HepG2 (cell line): ENCODE measurements around the gene LYRM1. TPM values are rescaled to one million over a fixed set of nuclear protein-coding genes. Genes with fewer than 3 reads are reported as not detected.
A peak's percentile ranks its signal among the peaks of the same experiment; 100 is the strongest.

Source experiments
- AHR ChIP-seq: IDR thresholded peaks from 2 replicates; pipeline ENCODE4 v1.6.1; 2018; ENCODE audit warnings: missing genetic modification reagents, missing compliant biosample characterization
- ARNT2 ChIP-seq: sonication (generic); formaldehyde crosslinking; IDR thresholded peaks from 2 replicates; pipeline ENCODE4 v1.8.0; 2022; ENCODE audit warnings: mild to moderate bottlenecking, low read depth, missing genetic modification reagents, moderate library complexity
- ATM ChIP-seq: fragments of 450-650 bp; IDR thresholded peaks from 2 replicates; pipeline ENCODE4 v1.7.1; 2017; ENCODE audit warnings: mild to moderate bottlenecking, borderline replicate concordance
- GLI4 ChIP-seq: sonication (generic); formaldehyde crosslinking; IDR thresholded peaks from 2 replicates; pipeline ENCODE4 v1.5.1; 2020; ENCODE audit warnings: missing genetic modification reagents, mild to moderate bottlenecking, moderate library complexity, borderline replicate concordance
- HES4 ChIP-seq: sonication (generic); formaldehyde crosslinking; IDR thresholded peaks from 2 replicates; pipeline ENCODE4 v1.9.0; 2021; ENCODE audit warnings: mild to moderate bottlenecking, missing genetic modification reagents, borderline replicate concordance
- MIXL1 ChIP-seq: IDR thresholded peaks from 2 replicates; pipeline ENCODE4 v1.6.1; 2016
- PCBP1 ChIP-seq: fragments of 200-400 bp; formaldehyde crosslinking; IDR thresholded peaks from 2 replicates; pipeline ENCODE4 v1.6.1; 2017; ENCODE audit warnings: mild to moderate bottlenecking, low read depth, low read length, borderline replicate concordance
- RFX5 ChIP-seq: IDR thresholded peaks from 2 replicates; pipeline ENCODE4 v1.6.1; 2011; ENCODE audit warnings: low read depth, low read length, improper control_type of control experiment
- TBL1XR1 ChIP-seq: fragments of 150-350 bp; IDR thresholded peaks from 2 replicates; pipeline ENCODE4 v1.6.1; 2014; ENCODE audit warnings: borderline replicate concordance, low read length; ENCODE audit not compliant: partially characterized antibody
- ZNF20 ChIP-seq: sonication (generic); formaldehyde crosslinking; IDR thresholded peaks from 2 replicates; pipeline ENCODE4 v1.4.0; 2020; ENCODE audit warnings: mild to moderate bottlenecking, moderate library complexity, missing genetic modification reagents
- ZNF232 ChIP-seq: sonication (generic); formaldehyde crosslinking; IDR thresholded peaks from 2 replicates; pipeline ENCODE4 v1.4.0; 2020; ENCODE audit warnings: missing genetic modification reagents, borderline replicate concordance
- ZNF33A ChIP-seq: sonication (generic); formaldehyde crosslinking; IDR thresholded peaks from 2 replicates; pipeline ENCODE4 v1.5.1; 2020; ENCODE audit warnings: missing genetic modification reagents, mild to moderate bottlenecking, moderate library complexity, borderline replicate concordance
- ZNF414 ChIP-seq: sonication (generic); formaldehyde crosslinking; IDR thresholded peaks from 2 replicates; pipeline ENCODE4 v1.5.0; 2020; ENCODE audit warnings: missing genetic modification reagents
- ZNF570 ChIP-seq: sonication (generic); formaldehyde crosslinking; IDR thresholded peaks from 2 replicates; pipeline ENCODE4 v1.4.0; 2020; ENCODE audit warnings: mild to moderate bottlenecking, missing genetic modification reagents, borderline replicate concordance
- ZNF816 ChIP-seq: sonication (generic); formaldehyde crosslinking; IDR thresholded peaks from 2 replicates; pipeline ENCODE4 v1.8.0; 2022; ENCODE audit warnings: missing genetic modification reagents, mild to moderate bottlenecking, borderline replicate concordance
- polyA plus RNA-seq, 8 experiments: library from polyadenylated mRNA; depleted of rRNA in 3 of 8; stranded (reverse) in 7 of 8; unstranded in 1 of 8; fragments of >200 nt; fragmentation: Illumina TruSeq in 4 of 8; extraction: Trizol in 4 of 8; gene quantifications; 2 replicates each; pipeline versions ENCODE4 v1.2.1 to v1.2.3, GENCODE V29; 2011 to 2016; ENCODE audit warnings: low read depth in 4 of 8, missing spikeins in 1 of 8, mixed read lengths in 1 of 8; ENCODE audit not compliant: insufficient read depth in 1 of 8
- total RNA-seq, 5 experiments: library from RNA; depleted of rRNA; stranded (reverse); fragments of >200 nt; fragmentation: Illumina TruSeq; extraction: Trizol; gene quantifications; 2 replicates each; pipeline ENCODE4 v1.2.3, GENCODE V29; 2016; ENCODE audit warnings: low read depth in 1 of 5
- TF ChIP-seq, protein P1 (sequence below): sonication (generic); formaldehyde crosslinking; IDR thresholded peaks from 2 replicates; pipeline ENCODE4 v1.4.0; 2020; ENCODE audit warnings: mild to moderate bottlenecking, missing genetic modification reagents
- TF ChIP-seq, protein P2 (sequence below): sonication (generic); formaldehyde crosslinking; IDR thresholded peaks from 2 replicates; pipeline ENCODE4 v1.8.0; 2022; ENCODE audit warnings: mild to moderate bottlenecking, missing genetic modification reagents, borderline replicate concordance
- TF ChIP-seq, protein P3 (sequence below): sonication (generic); formaldehyde crosslinking; IDR thresholded peaks from 2 replicates; pipeline ENCODE4 v1.4.0; 2020; ENCODE audit warnings: missing genetic modification reagents
- TF ChIP-seq, protein P4 (sequence below): sonication (generic); formaldehyde crosslinking; IDR thresholded peaks from 2 replicates; pipeline ENCODE4 v1.4.0; 2020; ENCODE audit warnings: missing genetic modification reagents
- TF ChIP-seq, protein P5 (sequence below): sonication (generic); formaldehyde crosslinking; IDR thresholded peaks from 2 replicates; pipeline ENCODE4 v1.5.0; 2020; ENCODE audit warnings: mild to moderate bottlenecking, low read depth, missing genetic modification reagents, borderline replicate concordance

Gene LYRM1
- total and polyA plus RNA-seq, 2 of the 13 experiments (the other 11 are each of a cell fraction or from before 2014, with no cell fraction given): 59.2 to 82.6 TPM

- TF ChIP-seq PCBP1 (0 out of 2 replicates have a peak, but pooled peaks have one; percentile 88), HES4 (CRISPR knock-in tag) (peak; percentile 33; the same call in 1 of the 2 replicates), ZNF570 (peak; percentile 29; the same call in 1 of the 2 replicates), ATM (no peak), ZNF20 (no peak), RFX5 (no peak), MIXL1 (peak; percentile 96), ZNF232 (peak; percentile 56; the same call in 1 of the 2 replicates), GLI4 (CRISPR knock-in tag) (0 out of 2 replicates have a peak, but pooled peaks have one; percentile 10), ZNF816 (CRISPR knock-in tag) (no peak; the same call in 1 of the 2 replicates), ARNT2 (CRISPR knock-in tag) (peak; percentile 77), ZNF33A (CRISPR knock-in tag) (0 out of 2 replicates have a peak, but pooled peaks have one; percentile 61), ZNF414 (CRISPR knock-in tag) (no peak; the same call in 1 of the 2 replicates), TBL1XR1 (no peak), AHR (CRISPR knock-in tag) (peak; percentile 80; the same call in 1 of the 2 replicates)
- TF ChIP-seq, protein P1, sequence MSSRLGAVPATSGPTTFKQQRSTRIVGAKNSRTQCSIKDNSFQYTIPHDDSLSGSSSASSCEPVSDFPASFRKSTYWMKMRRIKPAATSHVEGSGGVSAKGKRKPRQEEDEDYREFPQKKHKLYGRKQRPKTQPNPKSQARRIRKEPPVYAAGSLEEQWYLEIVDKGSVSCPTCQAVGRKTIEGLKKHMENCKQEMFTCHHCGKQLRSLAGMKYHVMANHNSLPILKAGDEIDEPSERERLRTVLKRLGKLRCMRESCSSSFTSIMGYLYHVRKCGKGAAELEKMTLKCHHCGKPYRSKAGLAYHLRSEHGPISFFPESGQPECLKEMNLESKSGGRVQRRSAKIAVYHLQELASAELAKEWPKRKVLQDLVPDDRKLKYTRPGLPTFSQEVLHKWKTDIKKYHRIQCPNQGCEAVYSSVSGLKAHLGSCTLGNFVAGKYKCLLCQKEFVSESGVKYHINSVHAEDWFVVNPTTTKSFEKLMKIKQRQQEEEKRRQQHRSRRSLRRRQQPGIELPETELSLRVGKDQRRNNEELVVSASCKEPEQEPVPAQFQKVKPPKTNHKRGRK: no peak
- TF ChIP-seq, protein P2, sequence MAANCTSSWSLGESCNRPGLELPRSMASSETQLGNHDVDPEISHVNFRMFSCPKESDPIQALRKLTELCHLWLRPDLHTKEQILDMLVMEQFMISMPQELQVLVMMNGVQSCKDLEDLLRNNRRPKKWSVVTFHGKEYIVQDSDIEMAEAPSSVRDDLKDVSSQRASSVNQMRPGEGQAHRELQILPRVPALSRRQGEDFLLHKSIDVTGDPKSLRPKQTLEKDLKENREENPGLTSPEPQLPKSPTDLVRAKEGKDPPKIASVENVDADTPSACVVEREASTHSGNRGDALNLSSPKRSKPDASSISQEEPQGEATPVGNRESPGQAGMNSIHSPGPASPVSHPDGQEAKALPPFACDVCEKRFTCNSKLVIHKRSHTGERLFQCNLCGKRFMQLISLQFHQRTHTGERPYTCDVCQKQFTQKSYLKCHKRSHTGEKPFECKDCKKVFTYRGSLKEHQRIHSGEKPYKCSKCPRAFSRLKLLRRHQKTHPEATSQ (CRISPR knock-in tag): no peak
- TF ChIP-seq, protein P3, sequence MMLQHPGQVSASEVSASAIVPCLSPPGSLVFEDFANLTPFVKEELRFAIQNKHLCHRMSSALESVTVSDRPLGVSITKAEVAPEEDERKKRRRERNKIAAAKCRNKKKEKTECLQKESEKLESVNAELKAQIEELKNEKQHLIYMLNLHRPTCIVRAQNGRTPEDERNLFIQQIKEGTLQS (CRISPR knock-in tag): 0 out of 2 replicates have a peak, but pooled peaks have one; percentile 39
- TF ChIP-seq, protein P4, sequence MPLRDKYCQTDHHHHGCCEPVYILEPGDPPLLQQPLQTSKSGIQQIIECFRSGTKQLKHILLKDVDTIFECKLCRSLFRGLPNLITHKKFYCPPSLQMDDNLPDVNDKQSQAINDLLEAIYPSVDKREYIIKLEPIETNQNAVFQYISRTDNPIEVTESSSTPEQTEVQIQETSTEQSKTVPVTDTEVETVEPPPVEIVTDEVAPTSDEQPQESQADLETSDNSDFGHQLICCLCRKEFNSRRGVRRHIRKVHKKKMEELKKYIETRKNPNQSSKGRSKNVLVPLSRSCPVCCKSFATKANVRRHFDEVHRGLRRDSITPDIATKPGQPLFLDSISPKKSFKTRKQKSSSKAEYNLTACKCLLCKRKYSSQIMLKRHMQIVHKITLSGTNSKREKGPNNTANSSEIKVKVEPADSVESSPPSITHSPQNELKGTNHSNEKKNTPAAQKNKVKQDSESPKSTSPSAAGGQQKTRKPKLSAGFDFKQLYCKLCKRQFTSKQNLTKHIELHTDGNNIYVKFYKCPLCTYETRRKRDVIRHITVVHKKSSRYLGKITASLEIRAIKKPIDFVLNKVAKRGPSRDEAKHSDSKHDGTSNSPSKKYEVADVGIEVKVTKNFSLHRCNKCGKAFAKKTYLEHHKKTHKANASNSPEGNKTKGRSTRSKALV (CRISPR knock-in tag): no peak
- TF ChIP-seq, protein P5, sequence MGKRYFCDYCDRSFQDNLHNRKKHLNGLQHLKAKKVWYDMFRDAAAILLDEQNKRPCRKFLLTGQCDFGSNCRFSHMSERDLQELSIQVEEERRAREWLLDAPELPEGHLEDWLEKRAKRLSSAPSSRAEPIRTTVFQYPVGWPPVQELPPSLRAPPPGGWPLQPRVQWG (CRISPR knock-in tag): no peak
Measured at GRCh38 chr16:20899477-20900298, 883 bp upstream of the LYRM1 start (continued).
